GM06990 (cell line): ENCODE measurements around the gene HPS1.

ENCODE experiments used
- DNase-seq: peaks from one replicate; pipeline ENCODE4 v3.0.0-alpha.2; 2011; ENCODE audit not compliant: insufficient read length; ENCODE audit errors: extremely low read depth
- H3K27me3 ChIP-seq: replicated peaks from 2 replicates; pipeline ENCODE4 v1.6.0; 2011; ENCODE audit warnings: low read length; ENCODE audit not compliant: control insufficient read depth, insufficient read depth
- H3K36me3 ChIP-seq: 2 replicates; pipeline ENCODE4 v1.5.1; 2011; ENCODE audit warnings: low read length; ENCODE audit not compliant: control insufficient read depth, insufficient read depth
- H3K4me3 ChIP-seq: replicated peaks from 2 replicates; pipeline ENCODE4 v1.5.1; 2011; ENCODE audit warnings: low read depth, mild to moderate bottlenecking, control low read depth, low read length
- CTCF ChIP-seq: IDR thresholded peaks from 2 replicates; pipeline ENCODE4 v1.5.1; 2011; ENCODE audit warnings: low read length, control low read depth, mild to moderate bottlenecking, inconsistent platforms; ENCODE audit not compliant: insufficient read depth, poor library complexity, severe bottlenecking

The HPS1 gene

GRCh38 chr10:98456043-98456570, 9.4 kb upstream of the HPS1 start:
- no peaks in the 10 kb centered on the region for H3K27me3 ChIP-seq
- no peak for DNase-seq
- TF ChIP-seq CTCF: no peak

GRCh38 chr10:98453729-98454128, 7.0 kb upstream of the HPS1 start:
- no peak overlapping the region for H3K4me3 ChIP-seq
- TF ChIP-seq CTCF: no peak
- H3K36me3 ChIP-seq: no peaks in the 10 kb centered on the region
- no peaks in the 10 kb centered on the region for H3K27me3 ChIP-seq
- DNase-seq: no peak

More at GRCh38 chr10:98456043-98456570, 9.4 kb upstream of the HPS1 start:
- Histone ChIP-seq H3K4me3 (no peak overlapping the region), H3K36me3 (no peaks in the 10 kb centered on the region)

- no peak for DNase-seq
- Histone ChIP-seq H3K27me3 (no peaks in the 10 kb centered on the region), H3K4me3 (no peak overlapping the region), H3K36me3 (no peaks in the 10 kb centered on the region)
- TF ChIP-seq CTCF: no peak
These were observed 3.9 kb upstream of the HPS1 start for GRCh38 chr10:98450618-98451017.

GRCh38 chr10:98449287-98449686, 2.6 kb upstream of the HPS1 start:
- H3K4me3 ChIP-seq: no peak overlapping the region
- TF ChIP-seq CTCF: no peak

GRCh38 chr10:98446151-98446660, 529 bp downstream of the HPS1 start:
- DNase-seq: no peak

More at GRCh38 chr10:98449287-98449686, 2.6 kb upstream of the HPS1 start:
- DNase-seq: no peak
- Histone ChIP-seq H3K27me3 (no peaks in the 10 kb centered on the region), H3K36me3 (peaks cover 8% of the 10 kb centered on the region)

More at GRCh38 chr10:98446151-98446660, 529 bp downstream of the HPS1 start:
- peaks cover 18% of the 10 kb centered on the region for H3K36me3 ChIP-seq
- H3K27me3 ChIP-seq: no peaks in the 10 kb centered on the region
- TF ChIP-seq CTCF: no peak
- peak overlapping the region; percentile 76 for H3K4me3 ChIP-seq
